ENCODE data around the gene HUNK. TPM values are rescaled to one million over a fixed set of nuclear protein-coding genes. Genes with fewer than 3 reads are reported as not detected.

HUNK gene
- total and polyA plus RNA-seq, 2 of the 8 experiments (the other 6 are each of a cell fraction or from before 2014, with no cell fraction given): 1.9 to 10.2 TPM

- no peak overlapping the region for H3K4me3 ChIP-seq (ENCODE audit: extremely low read depth in 1 of 4, insufficient read depth in 2 of 4, low read depth in 3 of 4, low read length in 4 of 4)
- no peak overlapping the region for H4K5ac ChIP-seq (ENCODE audit: insufficient read length, low read depth, low read length)
- no peaks in the 10 kb centered on the region for H3K23me2 ChIP-seq (ENCODE audit: low read depth, low read length)
- no peaks in the 10 kb centered on the region for H3K4me1 ChIP-seq (replicated peaks in 1 of 4; ENCODE audit: control insufficient read depth in 3 of 4, insufficient read depth in 4 of 4, low read length in 3 of 4)
- no peak overlapping the region for H3K23ac ChIP-seq (ENCODE audit: insufficient read length)
- H3K14ac ChIP-seq (ENCODE audit: insufficient read length): no peak overlapping the region
- no peaks in the 10 kb centered on the region for H3K36me3 ChIP-seq (ENCODE audit: control insufficient read depth in 2 of 4, insufficient read depth in 4 of 4, low read length in 3 of 4)
- no peak overlapping the region for H2BK15ac ChIP-seq (ENCODE audit: low read length)
- H2AFZ ChIP-seq (ENCODE audit: low read length): no peak overlapping the region
- H3K9me3 ChIP-seq (ENCODE audit: insufficient read depth in 2 of 2, low read depth in 1 of 2, low read length in 1 of 2): no peaks in the 10 kb centered on the region
- H2BK120ac ChIP-seq (replicated peaks; ENCODE audit: low read depth, low read length): no peak overlapping the region
- no peak overlapping the region for H2BK5ac ChIP-seq (ENCODE audit: low read depth, low read length)
- CTCF ChIA-PET (ENCODE audit: partially characterized antibody): interaction anchor here (0.5 kb wide), 1 partner anchor 113 kb away, joined by 3 read pairs; no protein-coding TSS in a partner anchor
- DNase-seq (ENCODE audit: low read depth in 1 of 2, low spot score in 2 of 2) (no peak), FAIRE-seq (no peak)
- no peaks in the 10 kb centered on the region for H3K79me2 ChIP-seq (ENCODE audit: control insufficient read depth in 1 of 2, insufficient read depth in 2 of 2, low read length in 2 of 2)
- H3K9ac ChIP-seq (replicated peaks in 1 of 4; ENCODE audit: extremely low read depth in 1 of 4, low read depth in 3 of 4, low read length in 3 of 4): no peak overlapping the region
- POLR2A ChIA-PET (ENCODE audit: partially characterized antibody): no interaction called here
- H3K4me2 ChIP-seq (ENCODE audit: insufficient read depth in 1 of 2, low read depth in 2 of 2, low read length in 2 of 2): no peak overlapping the region
- H3K27ac ChIP-seq (ENCODE audit: low read depth, low read length): no peak overlapping the region
- H3K18ac ChIP-seq (ENCODE audit: extremely low read depth, low read length): no peak overlapping the region
- no peak overlapping the region for H4K8ac ChIP-seq (ENCODE audit: extremely low read depth, insufficient read depth, low read length)
- no peak overlapping the region for H2BK12ac ChIP-seq (ENCODE audit: low read depth, low read length)
- H3K79me1 ChIP-seq (ENCODE audit: low read depth, low read length): no peaks in the 10 kb centered on the region
- no peak overlapping the region for H4K91ac ChIP-seq (replicated peaks; ENCODE audit: insufficient read length, low read length)
- no peaks in the 10 kb centered on the region for H3K27me3 ChIP-seq (replicated peaks in 1 of 4; ENCODE audit: control insufficient read depth in 3 of 4, extremely low read depth in 1 of 4, insufficient read depth in 3 of 4, low read length in 3 of 4)
- H2AK5ac ChIP-seq (ENCODE audit: low read depth, low read length): no peak overlapping the region
- no peaks in the 10 kb centered on the region for H4K20me1 ChIP-seq (replicated peaks in 1 of 2; ENCODE audit: control insufficient read depth in 1 of 2, insufficient read depth in 2 of 2, low read length in 2 of 2)
- H2BK20ac ChIP-seq (ENCODE audit: low read length): no peak overlapping the region
- H3K4ac ChIP-seq (replicated peaks; ENCODE audit: insufficient read length, low read depth, low read length): no peak overlapping the region
- H3K56ac ChIP-seq (replicated peaks; ENCODE audit: insufficient read length, low read depth, low read length): no peak overlapping the region
- 91% methylated on average over 3 of the region's 3 CpGs; no CpG with 5 or more reads in 1 of the 2 experiments for WGBS, 2 experiments (ENCODE audit: extremely low coverage in 1 of 2, insufficient coverage in 1 of 2, insufficient read length in 1 of 2, insufficient replicate concordance in 2 of 2, low coverage in 1 of 2, low lambda C conversion rate in 2 of 2, missing lambda C conversion rate in 1 of 2)
- TF ChIP-seq JUND (IDR thresholded peaks at IDR 0.05; ENCODE audit: low read length): no peak
- TF ChIP-seq BCL11A (IDR thresholded peaks at IDR 0.05; ENCODE audit: low read depth in 2 of 2, low read length in 2 of 2): no peak
- TF ChIP-seq POU5F1 (IDR thresholded peaks at IDR 0.05; ENCODE audit: low read depth, low read length): no peak
- TF ChIP-seq E2F6 (IDR thresholded peaks at IDR 0.05): no peak
- no peak for TF ChIP-seq KDM5A (IDR thresholded peaks at IDR 0.05; ENCODE audit: low read length)
- TF ChIP-seq SIRT6 (IDR thresholded peaks at IDR 0.05; ENCODE audit: low read length): no peak
- TF ChIP-seq GTF2F1 (IDR thresholded peaks at IDR 0.05; ENCODE audit: borderline replicate concordance, low read depth, low read length): no peak
Measured at GRCh38 chr21:32018381-32018780, 145.6 kb downstream of the HUNK start.
